ENCODE results near the gene EIF5AL1.
"Not testable (repeated sequence)": the region's sequence is repeated elsewhere in the genome, so short reads cannot be mapped to it uniquely, and the experiment has no call there.

Gene EIF5AL1

DNA sequence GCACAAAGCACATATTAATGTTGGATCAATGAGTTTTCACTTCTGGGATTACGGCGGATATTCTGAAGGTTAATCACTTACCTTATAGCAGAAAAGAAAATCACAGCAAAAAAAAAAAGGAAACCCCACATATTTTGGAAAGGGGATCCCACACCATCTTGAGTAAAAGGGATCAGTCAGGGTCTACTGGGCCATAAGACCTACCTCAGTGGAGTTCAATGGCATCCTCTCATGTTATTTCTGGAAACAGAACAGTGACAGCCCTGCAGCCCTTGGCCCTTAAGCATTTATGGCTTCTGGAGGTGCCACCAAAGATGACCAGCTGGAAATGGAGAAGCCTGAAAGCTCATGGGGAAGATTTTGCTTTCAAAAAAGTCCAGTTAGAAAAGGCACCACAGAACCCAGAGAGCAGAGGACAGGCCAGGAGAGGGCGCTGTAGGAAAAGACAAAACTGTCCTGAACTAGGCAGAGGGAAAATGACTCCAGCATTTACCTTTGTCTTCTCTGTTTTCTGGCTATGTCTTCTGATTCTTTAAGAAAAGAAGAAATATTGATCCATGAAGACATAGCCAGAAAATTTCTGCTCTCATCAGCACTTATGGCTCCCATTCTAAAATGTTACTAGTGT lies 2.9 kb upstream of the EIF5AL1 start:
- not testable (repeated sequence) for DNase-seq (ENCODE audit: low spot score)

- DNase-seq (ENCODE audit: low spot score), result not testable (repeated sequence)
These were observed 2.3 kb upstream of the EIF5AL1 start for GRCh38 chr10:79509934-79510508.

DNA sequence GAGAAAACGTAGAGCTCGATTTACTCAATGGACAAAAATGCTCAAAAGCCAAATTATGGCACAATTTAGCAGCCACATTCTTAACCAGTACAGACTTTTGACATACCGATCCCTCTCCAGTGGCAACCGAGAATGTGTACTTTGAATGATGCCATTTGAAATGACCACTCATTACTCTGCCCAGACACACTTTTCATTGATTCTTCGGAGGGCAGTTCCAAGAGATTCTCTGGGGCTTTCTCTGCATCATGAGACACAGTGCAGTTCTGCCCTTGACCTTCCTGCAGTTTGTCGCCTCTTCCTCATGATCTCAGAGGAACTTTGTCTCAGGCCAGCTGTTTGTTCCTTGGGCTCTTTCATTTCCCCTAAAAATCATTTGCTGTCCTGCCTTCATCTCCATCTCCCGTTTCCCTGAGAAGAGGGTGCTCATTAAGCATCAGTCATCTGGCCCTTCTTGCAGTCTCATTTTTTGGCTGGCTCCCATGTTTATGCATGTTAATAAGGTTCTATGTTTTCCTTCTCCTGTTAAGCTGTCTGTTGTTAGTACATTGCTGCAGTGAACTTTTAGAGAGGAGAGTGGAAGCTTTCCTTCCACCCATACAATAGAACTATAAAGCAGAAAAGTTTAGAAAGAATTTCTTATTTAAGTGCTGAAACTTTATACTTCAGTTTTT lies 4.3 kb downstream of the EIF5AL1 start:
- DNase-seq (ENCODE audit: low spot score), result not testable (repeated sequence)

- DNase-seq (ENCODE audit: low spot score), result not testable (repeated sequence)
These were observed 5.2 kb downstream of the EIF5AL1 start for GRCh38 chr10:79517567-79517966.

- not testable (repeated sequence) for DNase-seq (ENCODE audit: low spot score)
These were observed 9.4 kb downstream of the EIF5AL1 start for GRCh38 chr10:79521751-79522150.

DNA sequence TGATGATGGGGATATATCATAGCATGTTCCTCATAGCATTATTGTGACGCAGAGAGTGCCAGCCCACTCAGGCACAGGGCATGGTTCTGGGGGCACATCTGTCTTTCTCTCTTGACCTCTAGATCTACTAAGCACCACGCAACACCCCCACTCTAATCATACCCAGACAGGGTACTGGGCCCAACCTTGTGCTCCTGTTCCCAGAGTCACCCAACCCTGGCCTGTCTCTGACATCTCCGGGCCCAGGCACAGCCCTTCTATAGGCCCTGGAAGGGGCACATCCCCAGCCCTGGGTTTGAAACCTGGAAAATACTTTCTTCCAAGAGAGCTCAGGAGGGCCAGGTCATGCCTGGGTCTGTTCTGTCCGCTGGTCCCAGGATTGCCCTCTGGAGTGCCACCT lies 10.1 kb downstream of the EIF5AL1 start:
- DNase-seq (ENCODE audit: low spot score), result not testable (repeated sequence)

GRCh38 chr10:79523157-79523853 lies 11.0 kb downstream of the EIF5AL1 start:
- DNase-seq (ENCODE audit: low spot score), result not testable (repeated sequence)

- not testable (repeated sequence) for DNase-seq (ENCODE audit: low spot score)
These were observed 12.8 kb downstream of the EIF5AL1 start for GRCh38 chr10:79525049-79525710.

- DNase-seq (ENCODE audit: low spot score), result not testable (repeated sequence)
These were observed 15.9 kb downstream of the EIF5AL1 start for GRCh38 chr10:79528261-79528660.

DNA sequence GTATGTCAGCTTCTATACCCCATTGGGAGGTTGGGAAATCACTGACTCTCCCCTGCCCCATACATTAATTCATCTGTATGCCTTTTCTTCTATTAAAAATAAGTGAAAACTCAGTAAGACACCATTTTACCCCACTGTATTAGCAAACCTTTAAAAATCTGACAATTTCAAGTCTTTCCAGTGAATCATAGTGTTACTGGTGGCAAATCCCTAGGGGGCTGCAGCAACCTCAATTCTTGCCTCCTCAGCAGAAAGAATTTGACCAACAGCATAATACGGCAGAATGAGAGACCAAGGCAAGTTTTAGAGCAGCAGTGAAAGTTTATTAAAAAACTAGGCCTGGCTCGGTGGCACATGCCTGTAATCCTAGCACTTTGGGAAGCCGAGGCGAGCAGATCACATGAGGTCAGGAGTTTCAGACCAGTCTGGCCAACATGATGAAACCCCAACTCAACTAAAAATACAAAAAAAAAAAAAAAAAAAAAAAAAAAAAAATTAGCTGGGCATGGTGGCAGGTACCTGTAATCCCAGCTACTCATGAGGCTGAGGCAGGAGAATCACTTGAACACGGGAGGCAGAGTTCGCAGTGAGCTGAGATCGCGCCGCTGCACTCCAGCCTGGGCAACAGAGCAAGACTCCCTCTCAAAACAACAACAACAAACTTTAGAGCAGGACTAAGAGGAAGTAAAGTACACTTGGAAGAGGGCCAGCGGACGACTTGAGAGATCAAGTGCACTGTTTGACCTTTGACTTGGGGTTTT lies 21.0 kb downstream of the EIF5AL1 start:
- not testable (repeated sequence) for DNase-seq (ENCODE audit: low spot score)

DNA sequence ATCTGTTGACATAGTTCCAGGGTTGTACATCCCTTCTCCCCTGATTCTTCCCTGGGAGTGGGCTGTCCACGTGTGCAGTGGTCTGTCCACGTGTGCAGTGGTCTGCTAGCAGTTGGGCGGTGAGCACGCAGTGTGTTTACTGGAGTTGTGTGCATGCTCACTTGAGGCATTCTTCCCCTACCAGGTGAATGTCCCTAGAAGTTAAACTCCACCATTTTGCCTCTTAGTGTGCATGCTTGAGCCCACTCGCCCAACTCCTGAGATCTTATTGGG lies 21.5 kb downstream of the EIF5AL1 start:
- not testable (repeated sequence) for DNase-seq (ENCODE audit: low spot score)

GRCh38 chr10:79538311-79538710 lies 26.0 kb downstream of the EIF5AL1 start:
- not testable (repeated sequence) for DNase-seq (ENCODE audit: low spot score)

- DNase-seq (ENCODE audit: low spot score), result not testable (repeated sequence)
These were observed 28.6 kb downstream of the EIF5AL1 start for GRCh38 chr10:79540930-79541329.

DNA sequence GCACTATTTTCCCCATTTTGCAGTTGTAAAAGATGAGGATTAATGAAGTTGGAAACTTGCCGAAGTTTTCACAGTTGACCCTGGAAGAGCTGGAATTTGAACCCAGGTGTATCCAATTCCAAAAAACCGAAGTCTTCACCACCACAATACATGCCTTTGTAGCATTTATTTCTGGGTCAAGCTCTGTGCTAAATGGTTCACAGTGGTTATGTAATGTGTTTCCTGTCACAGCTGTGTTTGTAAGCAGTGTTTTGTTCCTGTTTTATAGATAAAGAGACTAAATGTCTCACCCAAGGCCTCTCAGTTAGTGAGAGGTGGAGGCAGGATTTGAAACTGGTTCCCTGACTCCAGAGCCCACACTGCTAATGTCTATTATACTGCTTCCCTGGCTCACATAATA lies 30.3 kb downstream of the EIF5AL1 start:
- DNase-seq (ENCODE audit: low spot score), result no peak

GRCh38 chr10:79544408-79544807 lies 32.1 kb downstream of the EIF5AL1 start:
- DNase-seq (ENCODE audit: low spot score), result not testable (repeated sequence)

DNA sequence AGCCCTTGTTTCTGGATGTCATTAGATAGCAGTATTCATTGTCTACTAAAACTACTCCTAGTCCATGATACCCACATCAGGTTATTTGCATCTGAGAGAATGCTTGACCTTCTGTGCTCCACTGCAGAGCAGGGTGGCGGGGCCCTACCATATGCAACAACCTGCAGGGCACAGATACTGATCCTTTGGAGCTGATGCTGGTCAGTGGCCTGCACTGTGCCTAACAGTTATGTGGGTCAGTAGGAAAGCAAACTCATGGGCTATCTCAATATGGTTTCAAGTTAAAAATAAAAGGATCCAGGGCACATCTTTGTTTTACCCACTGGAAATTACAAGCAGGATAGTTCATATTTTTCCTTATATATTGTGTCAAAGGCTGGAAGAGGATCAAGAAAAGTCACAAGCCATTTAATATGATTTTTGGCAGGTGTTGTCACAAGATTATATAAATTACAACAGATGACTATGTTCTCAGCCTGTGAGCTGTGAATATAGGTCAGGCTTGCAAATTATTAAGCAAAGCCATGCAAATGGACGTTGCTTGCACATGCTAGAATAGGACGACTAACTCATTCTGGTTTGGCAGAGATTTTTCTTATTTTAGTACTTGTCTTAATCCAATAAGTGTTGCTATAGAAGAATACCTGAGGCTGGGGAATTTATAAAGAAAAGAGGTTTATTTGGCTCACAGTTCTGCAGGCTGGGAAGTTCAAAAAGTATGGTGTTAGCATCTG lies 32.8 kb downstream of the EIF5AL1 start:
- not testable (repeated sequence) for DNase-seq (ENCODE audit: low spot score)

- not testable (repeated sequence) for DNase-seq (ENCODE audit: low spot score)
These were observed 34.8 kb downstream of the EIF5AL1 start for GRCh38 chr10:79547128-79547527.

- DNase-seq (ENCODE audit: low spot score), result no peak
These were observed 35.6 kb downstream of the EIF5AL1 start for GRCh38 chr10:79547973-79548372.

GRCh38 chr10:79552143-79552542 lies 39.8 kb downstream of the EIF5AL1 start:
- no peak for DNase-seq (ENCODE audit: low spot score)

- DNase-seq (ENCODE audit: low spot score), result no peak
These were observed 43.3 kb downstream of the EIF5AL1 start for GRCh38 chr10:79555354-79556309.
